ENCODE measurements around the gene TRAPPC2L. TPM values are rescaled to one million over a fixed set of nuclear protein-coding genes. Genes with fewer than 3 reads are reported as not detected.

Gene TRAPPC2L
- total RNA-seq, 2 donors from 2014 or later = 32.0 to 35.2 TPM

DNA sequence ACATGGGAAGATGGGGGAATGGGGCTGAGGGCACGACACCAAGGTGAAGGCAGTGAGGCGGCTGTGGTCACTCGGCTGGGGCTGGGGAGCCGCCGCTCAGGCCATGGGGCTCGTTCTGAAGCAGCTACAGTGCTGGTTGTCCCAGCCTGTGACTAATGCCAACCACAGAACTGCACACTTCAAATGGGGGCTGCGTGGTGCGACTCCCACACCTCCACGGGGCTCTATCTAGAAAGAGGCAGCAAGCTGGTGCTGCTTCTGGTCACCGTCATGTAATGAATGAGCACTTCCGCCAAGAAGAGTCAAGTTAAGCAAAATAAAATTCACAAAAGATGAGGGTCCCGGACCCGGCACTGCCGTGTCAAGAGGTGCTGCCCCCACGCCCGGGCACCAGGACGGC is 20.1 kb upstream of the TRAPPC2L start:
- H3K36me3 Mint-ChIP-seq (ENCODE audit: insufficient read depth in 2 of 2) = no peaks in the 10 kb centered on the region
- H3K4me1 Mint-ChIP-seq (ENCODE audit: low read depth) = no peaks in the 10 kb centered on the region
- H3K4me3 Mint-ChIP-seq = no peak overlapping the region
- no peak for DNase-seq
- no peaks in the 10 kb centered on the region for H3K27me3 Mint-ChIP-seq (ENCODE audit: low read depth)
- ATAC-seq (replicated peaks in 1 of 2) = no peak
- no peak overlapping the region for H3K27ac Mint-ChIP-seq
- H3K9me3 Mint-ChIP-seq = no peaks in the 10 kb centered on the region

DNA sequence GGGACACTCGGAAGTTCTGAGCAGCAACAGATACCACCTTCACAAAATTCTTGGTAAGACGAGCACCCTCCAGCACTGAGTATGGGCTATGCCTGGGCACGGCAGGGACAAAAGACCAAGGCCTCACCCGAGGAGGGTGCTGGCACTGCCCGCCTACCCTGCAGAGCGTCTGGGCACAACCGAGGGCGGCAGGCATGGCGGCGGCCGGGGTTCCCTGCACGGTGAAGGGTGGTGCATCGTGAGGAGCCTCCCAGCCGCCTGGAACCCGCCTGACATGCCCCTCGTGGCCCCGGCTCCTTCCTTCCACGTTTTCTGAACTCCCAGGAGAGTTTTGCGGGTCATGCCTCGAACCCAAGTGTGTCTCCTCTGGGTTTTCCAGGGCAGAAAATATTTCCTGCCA is 19.1 kb upstream of the TRAPPC2L start:
- Mint-ChIP-seq H3K4me3 (no peak overlapping the region), H3K27ac (no peak overlapping the region), H3K9me3 (no peaks in the 10 kb centered on the region), H3K36me3 (ENCODE audit: insufficient read depth in 2 of 2) (no peaks in the 10 kb centered on the region), H3K27me3 (ENCODE audit: low read depth) (no peaks in the 10 kb centered on the region), H3K4me1 (ENCODE audit: low read depth) (no peaks in the 10 kb centered on the region)
- no peak for ATAC-seq (replicated peaks in 1 of 2)
- DNase-seq = no peak

DNA sequence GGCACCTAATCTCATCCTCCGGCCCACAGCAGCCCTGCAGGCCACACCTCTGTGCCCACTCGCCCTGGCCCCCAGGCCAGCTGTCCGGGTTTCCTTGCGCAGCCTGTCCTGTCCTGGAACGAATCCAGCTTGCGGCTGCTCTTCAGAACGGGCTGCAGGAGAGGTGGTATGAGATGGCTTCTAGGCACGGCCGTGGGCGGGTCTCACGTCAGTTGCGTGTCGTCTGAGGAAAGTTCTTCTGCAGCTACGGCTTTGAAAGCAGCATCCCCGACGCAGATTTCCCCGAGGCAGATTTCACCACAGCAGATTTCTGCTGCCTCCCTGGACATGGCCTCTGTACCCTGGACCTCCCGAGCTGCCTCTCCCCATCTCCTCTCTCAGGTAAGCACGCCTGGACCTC is 18.4 kb upstream of the TRAPPC2L start:
- H3K9me3 Mint-ChIP-seq = no peaks in the 10 kb centered on the region
- no peaks in the 10 kb centered on the region for H3K4me1 Mint-ChIP-seq (ENCODE audit: low read depth)
- no peak for DNase-seq
- H3K27me3 Mint-ChIP-seq (ENCODE audit: low read depth) = no peaks in the 10 kb centered on the region
- no peaks in the 10 kb centered on the region for H3K36me3 Mint-ChIP-seq (ENCODE audit: insufficient read depth in 2 of 2)
- ATAC-seq (replicated peaks in 1 of 2) = no peak
- no peak overlapping the region for H3K4me3 Mint-ChIP-seq
- H3K27ac Mint-ChIP-seq = no peak overlapping the region

DNA sequence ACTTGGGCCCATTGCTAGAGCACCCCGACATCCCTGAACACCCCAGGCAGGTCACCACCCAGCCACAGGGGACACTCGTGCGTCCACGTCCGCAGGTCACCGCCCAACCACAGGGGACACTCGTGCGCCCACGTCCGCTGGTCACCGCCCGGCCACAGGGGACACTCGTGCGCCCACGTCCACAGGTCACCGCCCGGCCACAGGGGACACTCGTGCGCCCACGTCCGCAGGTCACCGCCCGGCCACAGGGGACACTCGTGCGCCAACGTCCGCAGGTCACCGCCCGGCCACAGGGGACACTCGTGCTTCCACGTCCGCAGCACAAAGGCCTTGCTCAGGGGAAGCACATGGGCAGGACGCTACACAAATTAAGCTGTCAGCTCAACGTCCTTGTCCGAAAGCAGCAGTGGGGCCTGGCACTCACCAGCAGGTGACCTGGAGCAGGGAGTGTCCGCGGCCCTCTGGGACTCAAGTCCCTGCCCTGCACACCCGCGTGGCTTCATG is 17.8 kb upstream of the TRAPPC2L start:
- DNase-seq (no peak), ATAC-seq (replicated peaks in 1 of 2) (no peak)
- Mint-ChIP-seq H3K27ac (no peak overlapping the region), H3K36me3 (ENCODE audit: insufficient read depth in 2 of 2) (no peaks in the 10 kb centered on the region), H3K4me3 (no peak overlapping the region), H3K4me1 (ENCODE audit: low read depth) (no peaks in the 10 kb centered on the region), H3K9me3 (no peaks in the 10 kb centered on the region), H3K27me3 (ENCODE audit: low read depth) (no peaks in the 10 kb centered on the region)

DNA sequence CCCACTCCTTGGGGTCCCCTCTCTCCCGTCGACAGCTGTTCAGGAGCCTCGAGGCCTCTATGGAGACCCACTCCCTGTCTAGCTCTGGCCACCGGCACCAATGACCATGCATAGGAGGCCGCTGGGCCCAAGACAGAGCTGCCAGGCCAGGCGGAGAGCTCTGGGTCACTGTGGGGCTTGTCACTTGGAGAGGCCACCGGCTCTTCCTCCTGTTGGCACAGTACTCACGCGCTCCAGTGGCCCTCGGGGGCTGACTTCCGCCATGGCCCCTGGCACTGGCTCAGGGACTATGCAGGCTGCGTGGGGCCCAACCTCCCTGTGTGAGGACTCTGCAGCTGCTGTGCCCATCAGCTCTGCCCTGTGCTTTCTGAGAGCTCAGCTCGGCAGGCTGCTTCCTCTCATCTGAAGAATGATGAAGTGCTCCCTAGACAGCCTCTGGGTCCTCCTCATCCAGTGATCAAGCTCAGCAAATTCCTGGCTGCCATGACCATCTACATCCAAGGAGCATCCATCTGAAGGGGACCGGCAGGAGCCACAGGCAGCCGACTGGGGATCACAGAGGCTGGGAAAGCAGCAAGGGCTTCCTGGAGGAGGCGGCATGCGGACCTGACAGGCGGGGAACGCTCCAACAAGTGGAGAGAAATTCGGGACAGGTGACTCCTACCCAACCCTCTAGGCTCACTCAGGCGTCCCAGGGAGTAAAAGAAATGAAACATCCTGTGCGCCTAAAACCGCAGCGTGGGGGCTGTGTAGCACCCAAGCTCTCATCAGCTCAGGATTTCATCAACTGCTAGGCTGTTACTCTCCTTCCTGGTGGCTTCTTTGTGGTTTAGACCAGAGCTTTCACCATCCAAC is 17.0 kb upstream of the TRAPPC2L start:
- no peaks in the 10 kb centered on the region for H3K9me3 Mint-ChIP-seq
- no peak overlapping the region for H3K27ac Mint-ChIP-seq
- H3K4me1 Mint-ChIP-seq (ENCODE audit: low read depth) = no peaks in the 10 kb centered on the region
- no peaks in the 10 kb centered on the region for H3K36me3 Mint-ChIP-seq (ENCODE audit: insufficient read depth in 2 of 2)
- H3K27me3 Mint-ChIP-seq (ENCODE audit: low read depth) = no peaks in the 10 kb centered on the region
- DNase-seq (no peak), ATAC-seq (replicated peaks in 1 of 2) (no peak)
- no peak overlapping the region for H3K4me3 Mint-ChIP-seq

DNA sequence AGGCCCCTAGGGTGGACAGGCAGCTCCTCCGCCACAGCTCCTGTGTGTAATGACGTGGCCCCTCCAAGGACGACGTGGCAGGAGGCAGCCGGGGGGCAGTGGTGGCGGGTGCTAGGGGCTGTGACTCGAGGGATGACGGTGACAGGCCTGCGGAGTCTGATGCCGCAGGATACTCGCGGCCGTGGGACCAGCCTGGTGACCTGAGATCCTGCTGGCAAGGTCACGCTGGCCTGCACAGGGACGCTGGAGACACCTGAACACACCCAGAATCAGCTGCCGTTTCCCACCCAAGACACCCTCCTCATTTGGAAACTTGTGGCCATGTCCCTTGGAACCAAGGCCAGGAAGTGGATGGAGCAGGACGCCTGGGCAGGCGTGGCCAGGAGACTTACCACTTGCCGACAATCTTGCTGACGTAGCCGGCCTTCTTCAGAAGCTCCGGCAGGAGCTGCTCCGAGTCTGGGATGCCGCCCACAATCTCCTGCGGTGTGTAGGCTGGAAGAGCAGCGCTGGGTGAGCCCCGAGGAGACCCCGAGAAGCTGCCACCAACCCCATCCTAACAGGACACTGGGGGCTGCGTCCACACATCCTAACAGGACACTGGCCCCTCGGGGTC is 16.2 kb upstream of the TRAPPC2L start:
- DNase-seq (no peak), ATAC-seq (replicated peaks in 1 of 2) (no peak)
- no peak overlapping the region for H3K4me3 Mint-ChIP-seq
- no peaks in the 10 kb centered on the region for H3K9me3 Mint-ChIP-seq
- H3K27ac Mint-ChIP-seq = no peak overlapping the region
- no peaks in the 10 kb centered on the region for H3K36me3 Mint-ChIP-seq (ENCODE audit: insufficient read depth in 2 of 2)
- H3K4me1 Mint-ChIP-seq (ENCODE audit: low read depth) = no peaks in the 10 kb centered on the region
- no peaks in the 10 kb centered on the region for H3K27me3 Mint-ChIP-seq (ENCODE audit: low read depth)

DNA sequence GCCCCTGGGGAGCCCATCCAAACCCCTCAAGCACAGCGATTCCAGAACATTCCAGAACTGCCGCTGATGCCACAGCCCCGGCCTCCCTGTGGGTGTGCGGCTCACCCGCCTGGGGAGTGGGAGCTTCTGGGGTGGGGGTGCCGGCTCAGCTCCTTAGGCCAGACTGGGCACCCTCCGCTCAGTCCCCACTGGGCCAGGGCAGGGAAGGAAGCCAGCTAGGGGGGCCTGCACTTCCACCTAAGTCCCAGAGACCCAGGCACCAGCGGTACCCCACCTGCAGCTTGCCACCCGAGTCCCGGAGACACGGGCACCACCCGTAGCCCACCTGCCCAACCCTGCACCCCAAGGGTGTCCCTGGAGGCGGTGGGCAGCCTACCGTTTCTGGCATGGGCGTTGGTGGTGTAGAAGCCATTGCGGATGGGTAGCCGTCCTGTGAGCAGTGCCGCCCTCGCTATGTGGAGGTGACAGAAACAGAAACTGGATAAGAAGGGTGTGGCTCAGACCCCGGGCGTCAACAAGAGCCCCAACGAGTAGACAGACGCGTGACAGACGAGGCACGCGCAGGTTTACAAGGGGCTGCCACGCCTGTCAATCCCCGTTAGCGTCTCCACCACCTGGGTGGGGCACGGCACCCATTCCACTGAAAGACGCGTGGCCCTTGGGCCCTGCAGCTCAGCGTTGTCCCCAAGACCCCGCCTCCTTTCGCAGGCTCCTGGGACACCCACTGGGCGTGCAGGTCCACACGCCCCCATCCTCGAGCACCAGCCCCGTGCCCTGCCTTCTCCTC is 15.2 kb upstream of the TRAPPC2L start:
- Mint-ChIP-seq H3K9me3 (no peaks in the 10 kb centered on the region), H3K4me3 (no peak overlapping the region), H3K36me3 (ENCODE audit: insufficient read depth in 2 of 2) (no peaks in the 10 kb centered on the region), H3K4me1 (ENCODE audit: low read depth) (no peaks in the 10 kb centered on the region), H3K27ac (no peak overlapping the region), H3K27me3 (ENCODE audit: low read depth) (no peaks in the 10 kb centered on the region)
- no peak for ATAC-seq (replicated peaks in 1 of 2)
- DNase-seq = no peak

DNA sequence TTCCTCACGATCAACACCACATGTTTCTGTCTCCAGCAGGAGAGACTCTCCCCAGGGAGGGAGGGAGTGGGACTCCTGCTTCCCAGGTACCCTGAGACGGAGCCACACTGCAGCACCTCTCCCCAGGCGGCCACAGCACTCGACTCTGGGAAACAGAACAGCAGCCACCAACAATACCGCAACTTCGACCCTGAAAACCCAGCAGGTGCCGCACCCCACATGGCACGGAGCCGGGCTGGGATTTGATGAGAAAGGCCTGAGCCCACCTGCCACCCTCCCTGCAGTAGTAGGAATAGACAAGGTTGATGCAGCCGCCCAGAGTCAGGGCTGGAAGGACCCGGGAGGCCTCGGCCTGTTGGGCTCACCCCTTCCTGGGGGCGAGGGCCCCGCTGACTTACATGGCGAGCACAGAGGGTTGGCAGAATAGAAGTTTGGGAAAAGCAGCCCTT is 14.6 kb upstream of the TRAPPC2L start:
- Mint-ChIP-seq H3K27me3 (ENCODE audit: low read depth) (no peaks in the 10 kb centered on the region), H3K4me1 (ENCODE audit: low read depth) (no peaks in the 10 kb centered on the region), H3K9me3 (no peaks in the 10 kb centered on the region), H3K36me3 (ENCODE audit: insufficient read depth in 2 of 2) (no peaks in the 10 kb centered on the region), H3K4me3 (no peak overlapping the region), H3K27ac (no peak overlapping the region)
- DNase-seq (no peak), ATAC-seq (replicated peaks in 1 of 2) (no peak)

DNA sequence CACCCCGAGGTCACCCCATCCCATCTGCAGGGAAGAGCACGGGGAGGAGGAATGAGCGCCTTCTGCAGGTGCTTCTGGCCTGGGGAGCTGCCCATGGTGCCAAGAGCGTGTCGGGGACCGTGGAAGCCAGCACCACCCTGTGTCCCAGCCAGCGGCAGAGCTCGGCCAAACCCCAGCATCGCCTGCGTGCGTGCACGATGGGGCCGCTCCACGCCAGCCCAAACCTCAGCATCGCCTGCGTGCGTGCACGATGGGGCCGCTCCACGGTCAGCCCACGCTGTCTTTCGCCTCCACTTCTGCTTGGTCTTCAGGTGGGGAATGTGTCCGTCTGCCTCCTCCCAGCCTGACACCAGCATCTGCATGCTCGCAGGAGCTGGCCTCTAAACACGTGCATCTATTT is 14.1 kb upstream of the TRAPPC2L start:
- no peak for ATAC-seq (replicated peaks in 1 of 2)
- Mint-ChIP-seq H3K4me3 (no peak overlapping the region), H3K27me3 (ENCODE audit: low read depth) (no peaks in the 10 kb centered on the region), H3K9me3 (no peaks in the 10 kb centered on the region), H3K36me3 (ENCODE audit: insufficient read depth in 2 of 2) (no peaks in the 10 kb centered on the region), H3K27ac (no peak overlapping the region), H3K4me1 (ENCODE audit: low read depth) (no peaks in the 10 kb centered on the region)
- no peak for DNase-seq

DNA sequence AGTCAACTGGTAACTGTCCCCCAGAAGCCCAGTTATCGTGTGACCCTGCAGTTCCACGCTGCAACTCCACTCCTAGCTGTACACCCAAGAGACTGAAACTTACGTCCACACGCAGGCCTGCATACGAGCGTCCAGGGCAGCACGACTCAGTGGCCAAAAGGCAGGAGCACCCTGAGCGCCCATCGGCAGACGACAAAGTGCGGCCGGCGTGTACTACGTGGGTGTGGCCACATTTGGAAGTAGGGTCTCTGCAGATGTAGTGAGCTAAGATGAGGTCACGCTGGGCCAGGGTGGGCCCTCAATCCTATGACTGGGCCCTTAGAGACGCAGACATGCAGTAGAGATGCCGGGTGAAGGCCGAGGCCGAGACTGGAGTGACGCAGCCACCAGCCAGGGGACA is 13.7 kb upstream of the TRAPPC2L start:
- no peak overlapping the region for H3K4me3 Mint-ChIP-seq
- ATAC-seq (replicated peaks in 1 of 2) (no peak), DNase-seq (no peak)
- no peaks in the 10 kb centered on the region for H3K4me1 Mint-ChIP-seq (ENCODE audit: low read depth)
- H3K27ac Mint-ChIP-seq = no peak overlapping the region
- H3K36me3 Mint-ChIP-seq (ENCODE audit: insufficient read depth in 2 of 2) = no peaks in the 10 kb centered on the region
- no peaks in the 10 kb centered on the region for H3K27me3 Mint-ChIP-seq (ENCODE audit: low read depth)
- H3K9me3 Mint-ChIP-seq = no peaks in the 10 kb centered on the region

DNA sequence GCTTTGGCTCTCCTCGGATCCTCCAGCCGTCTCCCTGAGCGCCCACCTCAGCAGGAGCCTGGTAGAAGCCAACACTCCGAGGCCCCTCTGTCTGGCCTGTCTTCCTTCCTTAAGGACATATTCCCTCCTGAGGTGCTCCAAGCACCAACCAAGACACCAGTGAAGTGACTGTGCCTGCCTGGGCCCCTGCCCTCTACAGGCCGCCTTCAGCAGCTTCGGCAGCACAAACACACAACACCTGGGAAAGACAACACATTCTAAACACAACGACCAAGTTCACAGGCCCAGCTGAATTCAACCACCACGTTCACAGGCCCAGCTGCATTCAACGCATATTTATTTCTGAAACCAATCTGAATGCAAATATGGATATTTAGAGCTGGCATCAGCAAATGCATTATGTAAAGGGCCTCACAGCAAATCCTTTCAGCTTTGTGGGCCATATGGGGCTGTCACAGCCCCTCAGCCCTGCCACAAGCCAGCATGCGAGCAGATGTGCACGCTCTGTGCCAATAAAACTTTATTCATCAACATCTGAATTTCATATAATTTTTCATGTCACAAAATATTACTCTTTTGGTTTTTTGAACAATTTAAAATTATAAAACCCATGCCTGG is 12.4 kb upstream of the TRAPPC2L start:
- Mint-ChIP-seq H3K4me1 (ENCODE audit: low read depth) (no peaks in the 10 kb centered on the region), H3K4me3 (no peak overlapping the region), H3K27me3 (ENCODE audit: low read depth) (no peaks in the 10 kb centered on the region), H3K27ac (no peak overlapping the region), H3K36me3 (ENCODE audit: insufficient read depth in 2 of 2) (no peaks in the 10 kb centered on the region), H3K9me3 (no peaks in the 10 kb centered on the region)
- ATAC-seq (replicated peaks in 1 of 2) (no peak), DNase-seq (no peak)

DNA sequence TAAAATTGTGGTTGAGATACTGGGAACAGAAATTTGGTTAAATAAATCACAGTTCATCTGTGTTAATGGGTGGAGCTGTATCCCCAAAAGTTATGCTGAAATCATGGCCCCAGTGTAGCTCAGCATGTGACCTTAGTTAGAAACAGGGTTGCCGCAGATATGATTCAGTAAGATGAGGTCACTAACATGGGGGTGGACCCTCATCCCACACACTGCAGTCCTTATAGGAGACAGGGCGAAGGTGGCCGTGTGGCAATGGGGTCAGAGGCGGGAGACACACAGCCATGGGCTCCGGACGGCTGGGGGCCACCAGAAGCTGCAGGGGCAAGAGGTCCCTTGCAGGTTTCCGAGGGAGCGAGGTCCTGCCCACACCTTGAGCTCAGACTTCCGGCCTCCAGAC is 10.8 kb upstream of the TRAPPC2L start:
- DNase-seq = no peak
- Mint-ChIP-seq H3K4me3 (no peak overlapping the region), H3K27ac (no peak overlapping the region), H3K36me3 (ENCODE audit: insufficient read depth in 2 of 2) (no peaks in the 10 kb centered on the region), H3K27me3 (ENCODE audit: low read depth) (no peaks in the 10 kb centered on the region), H3K4me1 (ENCODE audit: low read depth) (no peaks in the 10 kb centered on the region), H3K9me3 (no peaks in the 10 kb centered on the region)
- no peak for ATAC-seq (replicated peaks in 1 of 2)

DNA sequence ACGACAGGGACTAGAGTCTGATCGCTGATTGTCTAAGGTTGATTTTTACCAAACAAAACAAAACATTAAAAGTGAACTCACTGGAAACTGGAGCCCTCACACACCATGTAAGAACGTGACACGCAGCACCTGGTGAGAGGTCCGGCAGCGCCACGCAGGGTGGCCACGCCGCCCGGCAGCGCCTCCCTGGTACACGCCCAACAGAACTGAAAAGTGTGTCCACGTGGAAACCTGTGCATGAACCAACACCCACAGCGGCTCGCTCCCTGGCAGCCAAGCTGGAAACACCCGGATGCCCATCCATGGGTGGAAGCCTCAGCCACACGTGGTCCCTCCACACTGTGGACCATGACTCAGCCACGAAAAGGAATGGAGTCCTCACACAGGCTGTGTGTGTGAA is 9.3 kb upstream of the TRAPPC2L start:
- no peaks in the 10 kb centered on the region for H3K4me1 Mint-ChIP-seq (ENCODE audit: low read depth)
- H3K27me3 Mint-ChIP-seq (ENCODE audit: low read depth) = no peaks in the 10 kb centered on the region
- DNase-seq = no peak
- no peak for ATAC-seq (replicated peaks in 1 of 2)
- no peaks in the 10 kb centered on the region for H3K9me3 Mint-ChIP-seq
- no peak overlapping the region for H3K4me3 Mint-ChIP-seq
- H3K27ac Mint-ChIP-seq = no peak overlapping the region
- H3K36me3 Mint-ChIP-seq (ENCODE audit: insufficient read depth in 2 of 2) = no peaks in the 10 kb centered on the region

Measured in activated T-cell treated with anti-CD3 and anti-CD28 coated beads, Interleukin-2, amount 50 U/mL, for 72 hours (primary cell).